ENCODE data around the gene NAP1L5. TPM values are rescaled to one million over a fixed set of nuclear protein-coding genes. Genes with fewer than 3 reads are reported as not detected.
A peak's percentile ranks its signal among the peaks of the same experiment; 100 is the strongest.

NAP1L5 gene
- total RNA-seq, 4 donors from 2014 or later: 4.0 to 13.6 (median 10.3) TPM

DNA sequence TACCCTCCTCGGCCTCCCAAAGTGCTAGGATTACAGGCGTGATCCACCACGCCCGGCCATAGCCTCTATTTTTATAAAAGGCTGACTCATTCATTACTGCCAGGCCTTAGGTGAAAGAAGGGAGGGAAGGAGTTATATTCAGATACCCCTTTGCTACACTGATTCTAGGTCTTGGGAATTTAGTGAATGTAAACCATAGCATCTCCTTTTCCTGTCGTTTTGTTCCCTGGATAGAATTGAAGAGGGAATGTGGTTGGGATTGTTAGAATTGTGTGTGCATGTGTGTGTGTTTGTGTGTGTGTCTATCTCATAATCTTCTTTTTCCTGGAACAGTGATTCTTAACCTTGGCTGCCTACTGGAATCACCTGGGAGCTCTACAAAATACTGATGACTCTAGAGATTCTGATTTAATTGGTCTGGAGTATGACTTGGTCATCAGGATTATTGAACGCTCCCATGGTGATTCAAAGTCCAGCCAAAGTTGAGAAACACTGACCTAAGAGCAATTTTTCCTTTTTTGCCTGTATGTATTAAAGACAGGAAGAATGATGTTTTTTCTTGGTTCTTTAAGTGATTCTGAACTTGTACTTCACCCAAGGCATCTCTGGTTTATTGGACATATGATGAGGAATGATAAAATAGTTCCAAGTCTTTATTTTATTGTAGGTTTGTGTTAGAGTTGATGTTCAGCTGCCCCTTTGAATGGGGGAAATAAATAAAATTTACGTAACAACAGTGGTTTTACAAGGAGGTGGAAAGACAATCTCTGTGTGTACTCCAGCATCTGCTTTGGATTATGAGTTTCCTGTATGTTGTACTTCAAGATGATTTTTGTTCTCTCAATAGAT is 37.0 kb downstream of the NAP1L5 start:
- Histone ChIP-seq H3K4me3 (no peak overlapping the region), H3K36me3 (peaks cover 0 to 53% of the 10 kb centered on the region in 2 donors), H3K4me1 (peaks cover 9 to 27% (median 11%) of the 10 kb centered on the region in 3 donors), H3K9me3 (no peaks in the 10 kb centered on the region), H3K27me3 (no peaks in the 10 kb centered on the region), H3K27ac (no peak overlapping the region)
- WGBS, 2 donors (ENCODE audit: low coverage in 1 of 2): 78 to 92% methylated on average over 3 to 7 of the region's 7 CpGs
- TF ChIP-seq, protein P1, sequence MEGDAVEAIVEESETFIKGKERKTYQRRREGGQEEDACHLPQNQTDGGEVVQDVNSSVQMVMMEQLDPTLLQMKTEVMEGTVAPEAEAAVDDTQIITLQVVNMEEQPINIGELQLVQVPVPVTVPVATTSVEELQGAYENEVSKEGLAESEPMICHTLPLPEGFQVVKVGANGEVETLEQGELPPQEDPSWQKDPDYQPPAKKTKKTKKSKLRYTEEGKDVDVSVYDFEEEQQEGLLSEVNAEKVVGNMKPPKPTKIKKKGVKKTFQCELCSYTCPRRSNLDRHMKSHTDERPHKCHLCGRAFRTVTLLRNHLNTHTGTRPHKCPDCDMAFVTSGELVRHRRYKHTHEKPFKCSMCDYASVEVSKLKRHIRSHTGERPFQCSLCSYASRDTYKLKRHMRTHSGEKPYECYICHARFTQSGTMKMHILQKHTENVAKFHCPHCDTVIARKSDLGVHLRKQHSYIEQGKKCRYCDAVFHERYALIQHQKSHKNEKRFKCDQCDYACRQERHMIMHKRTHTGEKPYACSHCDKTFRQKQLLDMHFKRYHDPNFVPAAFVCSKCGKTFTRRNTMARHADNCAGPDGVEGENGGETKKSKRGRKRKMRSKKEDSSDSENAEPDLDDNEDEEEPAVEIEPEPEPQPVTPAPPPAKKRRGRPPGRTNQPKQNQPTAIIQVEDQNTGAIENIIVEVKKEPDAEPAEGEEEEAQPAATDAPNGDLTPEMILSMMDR (IDR thresholded peaks at IDR 0.05): no peak
- no peak for TF ChIP-seq POLR2A (IDR thresholded peaks at IDR 0.05)
- TF ChIP-seq EP300 (IDR thresholded peaks at IDR 0.05): no peak
- no peak for TF ChIP-seq POLR2AphosphoS5 (IDR thresholded peaks at IDR 0.05)
- no peak for ATAC-seq

GRCh38 chr4:88659890-88660208 is 37.8 kb downstream of the NAP1L5 start:
- H3K4me3 ChIP-seq: no peak overlapping the region
- no peak for ATAC-seq
- peaks cover 9 to 27% (median 11%) of the 10 kb centered on the region in 3 donors for H3K4me1 ChIP-seq
- H3K27ac ChIP-seq: no peak overlapping the region
- H3K36me3 ChIP-seq: peaks cover 0 to 53% of the 10 kb centered on the region in 2 donors
- no peaks in the 10 kb centered on the region for H3K27me3 ChIP-seq
- H3K9me3 ChIP-seq: no peaks in the 10 kb centered on the region
- TF ChIP-seq, protein P1 (IDR thresholded peaks at IDR 0.05): no peak
- TF ChIP-seq POLR2AphosphoS5 (IDR thresholded peaks at IDR 0.05): no peak
- TF ChIP-seq POLR2A (IDR thresholded peaks at IDR 0.05): no peak
- TF ChIP-seq EP300 (IDR thresholded peaks at IDR 0.05): no peak

DNA sequence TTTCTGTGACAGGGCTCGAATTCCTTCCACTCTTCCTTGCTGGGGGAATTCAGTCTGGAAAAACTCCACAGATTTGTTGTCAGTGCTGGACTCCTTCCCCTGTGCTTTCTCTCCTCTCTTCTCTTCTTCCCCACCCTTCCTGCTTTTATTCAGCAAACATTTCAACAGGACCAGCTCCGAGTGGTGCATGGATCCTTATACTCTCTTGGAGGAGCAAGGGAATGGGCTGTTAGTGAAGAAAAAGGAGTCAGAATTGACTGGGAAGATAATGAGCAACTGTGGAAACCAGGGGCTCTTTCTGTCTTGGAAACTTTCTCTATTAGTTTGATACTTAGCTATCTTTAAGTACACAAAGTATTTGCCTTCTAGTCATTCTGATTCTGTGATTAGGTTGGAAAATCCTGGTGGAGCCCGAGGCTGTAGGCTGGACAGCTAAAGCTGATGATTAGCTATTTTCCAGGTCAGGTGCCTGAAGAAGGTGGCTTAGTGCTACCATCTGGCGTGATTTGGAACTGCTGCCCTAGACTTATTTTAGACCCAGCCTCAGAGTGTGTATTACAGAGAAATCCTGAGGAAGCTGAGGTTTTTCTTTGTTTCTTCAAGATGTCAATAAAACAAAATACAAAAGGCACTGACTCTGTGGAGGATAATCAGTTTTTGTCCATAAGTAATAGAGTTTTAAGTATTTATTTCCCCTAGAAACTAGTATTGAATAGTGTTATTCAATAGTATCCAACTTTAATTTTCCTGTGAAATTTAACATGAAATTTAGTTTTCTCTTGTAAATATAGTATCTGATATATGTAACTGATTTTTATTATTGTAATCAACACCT is 38.4 kb downstream of the NAP1L5 start:
- Histone ChIP-seq H3K36me3 (peaks cover 0 to 52% of the 10 kb centered on the region in 2 donors), H3K27ac (peak overlapping the region; percentile 61 to 71 (median 66)), H3K4me1 (peaks cover 9 to 27% (median 11%) of the 10 kb centered on the region in 3 donors), H3K9me3 (no peaks in the 10 kb centered on the region), H3K27me3 (no peaks in the 10 kb centered on the region), H3K4me3 (no peak overlapping the region)
- WGBS, 2 donors (ENCODE audit: low coverage in 1 of 2): 9 to 10% methylated on average over 4 of the region's 4 CpGs
- TF ChIP-seq, protein P1 (IDR thresholded peaks at IDR 0.05): peak; percentile 81 to 89 (median 82)
- TF ChIP-seq POLR2AphosphoS5 (IDR thresholded peaks at IDR 0.05): no peak
- peak; percentile 90 for ATAC-seq

- 92 to 98% methylated on average over 3 of the region's 3 CpGs for WGBS, 2 donors (ENCODE audit: low coverage in 1 of 2)
- no peak for ATAC-seq
Observed at GRCh38 chr4:88655226-88655625, 42.4 kb downstream of the NAP1L5 start.

More at GRCh38 chr4:88655226-88655625, 42.4 kb downstream of the NAP1L5 start:
- Histone ChIP-seq H3K36me3 (peaks cover 0 to 45% of the 10 kb centered on the region in 2 donors), H3K9me3 (no peaks in the 10 kb centered on the region), H3K4me3 (no peak overlapping the region), H3K27ac (no peak overlapping the region), H3K4me1 (peaks cover 9 to 35% (median 11%) of the 10 kb centered on the region in 3 donors), H3K27me3 (no peaks in the 10 kb centered on the region)
- TF ChIP-seq POLR2A (IDR thresholded peaks at IDR 0.05): no peak
- TF ChIP-seq, protein P1 (IDR thresholded peaks at IDR 0.05): no peak
- no peak for TF ChIP-seq POLR2AphosphoS5 (IDR thresholded peaks at IDR 0.05)
- no peak for TF ChIP-seq EP300 (IDR thresholded peaks at IDR 0.05)

Data from gastroesophageal sphincter (tissue), 4 donors.